Breast epithelium (tissue), 3 donors: Measurements from ENCODE around the gene CERT1.

Source experiments
- POLR2A ChIP-seq: fragments of 450-650 bp; IDR thresholded peaks from one replicate; pipeline ENCODE4 v1.6.1; 2016; ENCODE audit warnings: antibody characterized with exemption, mild to moderate bottlenecking, moderate library complexity
- POLR2AphosphoS5 ChIP-seq, 3 donors: sonication (generic); formaldehyde crosslinking; IDR thresholded peaks; one replicate each; pipeline ENCODE4 v1.6.1; 2017; ENCODE audit warnings: antibody characterized with exemption in 3 of 3
- TF ChIP-seq, protein P1 (sequence below), 3 donors: fragments of 450-650 bp; IDR thresholded peaks; one replicate each; pipeline ENCODE4 v1.5.1; 2016 to 2017; ENCODE audit warnings: antibody characterized with exemption in 3 of 3, mild to moderate bottlenecking in 3 of 3, moderate library complexity in 3 of 3

DNA sequence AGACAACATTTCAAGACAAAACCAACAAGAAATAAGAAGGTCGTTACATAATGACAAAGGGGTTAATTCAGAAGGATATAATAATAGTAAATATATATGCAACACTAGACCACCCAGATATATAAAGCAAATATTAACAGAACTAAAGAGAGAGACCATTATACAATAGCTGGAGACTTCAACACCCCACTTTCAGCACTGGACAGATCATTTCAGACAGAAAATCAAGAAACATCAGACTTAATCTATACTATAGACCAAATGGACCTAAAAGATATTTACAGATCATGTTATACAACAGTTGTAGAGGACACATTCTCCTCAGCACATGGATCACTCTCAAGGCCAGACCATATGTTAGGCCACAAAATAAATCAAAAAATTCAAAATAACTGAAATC, 26.8 kb downstream of the CERT1 start:
- TF ChIP-seq, protein P1, sequence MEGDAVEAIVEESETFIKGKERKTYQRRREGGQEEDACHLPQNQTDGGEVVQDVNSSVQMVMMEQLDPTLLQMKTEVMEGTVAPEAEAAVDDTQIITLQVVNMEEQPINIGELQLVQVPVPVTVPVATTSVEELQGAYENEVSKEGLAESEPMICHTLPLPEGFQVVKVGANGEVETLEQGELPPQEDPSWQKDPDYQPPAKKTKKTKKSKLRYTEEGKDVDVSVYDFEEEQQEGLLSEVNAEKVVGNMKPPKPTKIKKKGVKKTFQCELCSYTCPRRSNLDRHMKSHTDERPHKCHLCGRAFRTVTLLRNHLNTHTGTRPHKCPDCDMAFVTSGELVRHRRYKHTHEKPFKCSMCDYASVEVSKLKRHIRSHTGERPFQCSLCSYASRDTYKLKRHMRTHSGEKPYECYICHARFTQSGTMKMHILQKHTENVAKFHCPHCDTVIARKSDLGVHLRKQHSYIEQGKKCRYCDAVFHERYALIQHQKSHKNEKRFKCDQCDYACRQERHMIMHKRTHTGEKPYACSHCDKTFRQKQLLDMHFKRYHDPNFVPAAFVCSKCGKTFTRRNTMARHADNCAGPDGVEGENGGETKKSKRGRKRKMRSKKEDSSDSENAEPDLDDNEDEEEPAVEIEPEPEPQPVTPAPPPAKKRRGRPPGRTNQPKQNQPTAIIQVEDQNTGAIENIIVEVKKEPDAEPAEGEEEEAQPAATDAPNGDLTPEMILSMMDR (IDR thresholded peaks at IDR 0.05): no peak
- TF ChIP-seq POLR2AphosphoS5 (IDR thresholded peaks at IDR 0.05) (no peak), POLR2A (no peak)
